ENCODE measurements around the gene LHX1. TPM values are rescaled to one million over a fixed set of nuclear protein-coding genes. Genes with fewer than 3 reads are reported as not detected.

The LHX1 gene
- total RNA-seq (not detected), polyA plus RNA-seq (not detected)
- long read RNA-seq, donor 1: 0 reads
- long read RNA-seq, donor 2: 0 reads

DNA sequence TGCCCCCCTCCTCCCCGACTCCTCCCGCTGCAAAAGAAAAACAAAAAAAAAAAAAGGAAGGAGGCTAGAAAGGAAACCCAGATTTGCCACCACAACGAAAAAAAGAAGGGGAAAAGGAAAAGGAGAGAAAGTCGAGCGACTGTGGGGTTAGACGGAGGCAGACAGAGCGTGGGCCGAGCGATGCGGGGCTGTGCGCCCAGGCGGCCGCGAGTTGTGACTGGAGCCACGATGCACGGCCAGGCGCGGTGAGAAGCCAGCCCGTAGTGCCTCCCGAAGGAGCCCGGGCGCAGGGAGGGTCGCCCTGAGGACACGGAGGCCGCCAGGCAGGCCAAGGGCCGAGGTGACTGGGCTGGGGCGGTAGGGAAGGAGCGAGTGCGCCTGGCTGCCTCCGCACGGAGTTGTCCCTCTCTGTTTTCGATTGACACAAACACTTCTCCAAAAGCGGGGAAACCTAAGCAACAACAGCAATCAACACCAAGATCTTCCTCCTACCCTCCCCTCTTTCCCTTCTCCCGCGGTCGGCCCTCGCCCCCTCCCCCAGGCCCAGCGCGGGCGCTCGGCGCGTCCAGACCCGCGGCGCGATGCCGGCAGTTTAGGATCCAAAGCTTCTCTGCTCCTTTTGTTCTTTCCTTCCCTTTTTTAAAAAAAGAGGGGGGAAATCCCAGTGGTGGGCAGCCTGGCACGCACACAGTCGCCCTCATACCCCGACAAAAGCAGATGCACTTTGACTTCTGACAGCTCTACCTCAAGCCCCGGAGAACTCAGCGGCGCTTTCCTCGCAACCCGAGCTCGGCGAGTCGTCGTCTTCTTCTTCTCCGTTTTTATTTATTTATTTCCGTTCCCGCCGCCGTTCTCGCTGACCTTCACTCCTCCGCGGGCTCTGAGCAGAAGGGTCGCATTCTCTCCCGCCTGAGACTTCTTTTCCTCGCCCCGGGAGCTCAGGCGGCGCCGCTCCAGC, at the start of gene LHX1:
Gene LHX1 (plus strand): TSS at position 475 of the 958 bp plus-strand sequence. CDS start 723 bp downstream, outside the sequence.
- H3K4me1 ChIP-seq (ENCODE audit: control insufficient read depth in 1 of 2, insufficient read depth in 2 of 2, low read length in 2 of 2): no peaks in the 10 kb centered on the region
- no peak within 1 kb of the TSS for H3K27ac ChIP-seq (ENCODE audit: low read depth in 1 of 2, low read length in 2 of 2)
- no peaks in the 10 kb centered on the region for H3K27me3 ChIP-seq (ENCODE audit: control insufficient read depth in 1 of 2, insufficient read depth in 2 of 2, low read length in 1 of 2)
- H3K36me3 ChIP-seq (ENCODE audit: control insufficient read depth in 1 of 2, insufficient read depth in 2 of 2, low read length in 1 of 2): no peaks in the 10 kb centered on the region
- DNase-seq (no peak), ATAC-seq (ENCODE audit: low FRiP score) (no peak)
- no peaks in the 10 kb centered on the region for H3K9me3 ChIP-seq (ENCODE audit: control insufficient read depth, low read length)
- intact Hi-C loops (cut with DNase I): no loop called here
- 4% methylated on average over 73 to 75 of the region's 75 CpGs for WGBS, 2 donors
- H3K4me3 ChIP-seq (ENCODE audit: low read length in 2 of 2): no peak within 1 kb of the TSS

DNA sequence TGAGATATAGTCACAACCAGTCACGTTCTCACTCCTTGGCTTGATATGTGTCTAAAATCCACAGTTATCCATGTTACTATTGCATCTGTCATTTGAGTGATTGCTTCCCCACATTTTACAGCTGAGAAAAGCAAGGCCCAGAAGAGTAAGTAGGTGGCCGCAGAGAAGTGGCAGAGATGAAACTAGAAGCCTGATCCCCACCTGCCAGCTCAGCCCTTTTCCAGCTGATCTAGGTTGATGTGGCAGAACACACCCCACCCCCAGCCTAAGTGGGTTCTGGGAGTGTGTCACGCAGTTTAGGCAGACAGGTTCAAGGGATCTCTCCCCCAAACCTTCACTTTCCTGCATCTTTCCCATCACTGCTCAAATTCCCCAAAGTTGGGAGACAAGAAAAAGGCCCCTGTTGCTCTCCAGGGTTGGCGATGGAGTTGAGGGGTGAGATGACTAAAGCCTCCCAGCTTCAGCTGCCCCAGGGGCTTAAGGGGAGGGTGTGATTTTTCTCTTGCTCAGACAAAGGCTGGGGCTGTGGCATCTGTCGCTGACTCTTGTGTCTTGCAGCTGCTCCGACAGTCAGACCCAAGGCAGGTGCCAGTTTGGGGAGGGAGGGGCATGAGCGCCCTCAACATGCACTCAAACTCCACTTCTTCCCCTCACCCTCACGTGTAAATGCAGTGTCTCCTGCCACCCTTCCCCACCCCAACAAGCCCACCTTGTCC, 48.9 kb upstream of the LHX1 start:
- WGBS, 2 donors: 54 to 59% methylated on average over 8 of the region's 8 CpGs
- Histone ChIP-seq H3K36me3 (ENCODE audit: control insufficient read depth in 1 of 2, insufficient read depth in 2 of 2, low read length in 1 of 2) (no peaks in the 10 kb centered on the region), H3K27me3 (ENCODE audit: control insufficient read depth in 1 of 2, insufficient read depth in 2 of 2, low read length in 1 of 2) (no peaks in the 10 kb centered on the region), H3K27ac (ENCODE audit: low read depth in 1 of 2, low read length in 2 of 2) (no peak overlapping the region), H3K4me3 (ENCODE audit: low read length in 2 of 2) (no peak overlapping the region), H3K4me1 (ENCODE audit: control insufficient read depth in 1 of 2, insufficient read depth in 2 of 2, low read length in 2 of 2) (no peaks in the 10 kb centered on the region), H3K9me3 (ENCODE audit: control insufficient read depth, low read length) (no peaks in the 10 kb centered on the region)
- ATAC-seq (ENCODE audit: low FRiP score) (no peak), DNase-seq (no peak)
- intact Hi-C loops (cut with DNase I): no loop called here

DNA sequence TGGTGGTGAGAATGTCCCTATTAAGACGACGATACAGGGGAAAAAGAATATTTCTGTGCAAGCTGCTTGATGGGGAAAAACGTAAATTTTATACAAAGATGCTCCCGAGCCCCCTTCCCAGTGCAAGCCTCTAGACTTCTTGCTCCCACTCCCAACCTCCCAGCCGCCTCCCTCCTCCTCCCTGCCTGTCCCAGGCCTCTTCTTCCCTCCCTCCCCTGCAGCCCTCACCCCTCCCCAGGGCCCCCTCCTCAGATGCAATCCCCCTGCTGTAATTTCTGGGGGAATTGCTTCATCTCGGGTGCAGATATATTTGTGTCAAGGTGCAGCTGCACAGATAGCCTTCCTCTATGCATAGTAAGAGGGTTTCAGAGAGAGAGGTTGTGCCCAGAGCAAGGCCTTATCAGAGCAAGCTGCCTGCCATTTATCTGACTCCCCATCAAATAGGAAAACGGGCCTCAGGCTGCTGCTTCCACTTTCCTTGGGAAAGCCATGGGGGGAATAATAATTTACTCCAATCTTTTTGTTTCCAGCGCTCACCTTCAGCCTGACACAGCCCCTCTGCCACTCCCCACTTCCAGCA, 47.4 kb upstream of the LHX1 start:
- DNase-seq: no peak
- intact Hi-C loops (cut with DNase I): no loop called here
- whole genome bisulfite sequencing, 2 donors: 49 to 54% methylated on average over 8 of the region's 8 CpGs

DNA sequence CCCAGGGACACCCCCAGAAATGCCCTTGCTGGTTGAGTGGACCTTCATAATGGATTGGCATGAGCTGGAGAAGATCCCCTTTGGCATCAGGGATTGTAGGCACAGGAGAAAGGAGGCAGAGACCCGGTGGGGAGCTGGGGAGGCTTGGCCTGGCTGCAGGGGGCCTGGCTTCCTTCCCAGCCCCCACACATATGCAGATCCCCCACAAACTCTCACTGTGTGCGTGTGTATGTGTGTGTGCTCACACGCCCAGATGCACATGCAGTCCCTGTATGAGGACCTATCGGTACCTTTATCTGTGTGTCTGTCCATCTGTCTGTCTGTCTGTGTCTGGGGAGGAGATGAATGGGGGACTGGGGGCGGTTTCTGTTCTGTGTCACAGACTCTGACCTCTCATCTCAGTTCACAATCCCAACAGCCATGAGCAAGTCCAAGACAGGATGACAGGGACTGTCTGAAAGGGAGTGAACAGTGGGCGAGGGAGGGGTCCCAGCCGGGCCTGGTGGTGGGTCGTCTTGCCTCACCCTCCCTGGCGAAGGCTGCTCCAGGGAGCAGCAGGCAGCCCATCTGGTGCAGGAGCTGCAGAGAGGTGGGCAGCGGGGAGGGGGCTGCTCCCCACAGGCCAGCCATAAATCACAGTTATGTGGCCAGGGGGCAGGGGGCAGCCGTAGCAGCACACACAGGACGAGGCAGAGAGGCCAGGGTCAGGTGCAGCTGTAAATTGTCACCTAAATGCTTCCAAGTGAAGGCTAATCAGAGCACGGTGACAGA, 46.7 kb upstream of the LHX1 start:
- ATAC-seq (ENCODE audit: low FRiP score) (no peak), DNase-seq (no peak)
- H3K36me3 ChIP-seq (ENCODE audit: control insufficient read depth in 1 of 2, insufficient read depth in 2 of 2, low read length in 1 of 2): no peaks in the 10 kb centered on the region
- H3K9me3 ChIP-seq (ENCODE audit: control insufficient read depth, low read length): no peaks in the 10 kb centered on the region
- H3K27me3 ChIP-seq (ENCODE audit: control insufficient read depth in 1 of 2, insufficient read depth in 2 of 2, low read length in 1 of 2): no peaks in the 10 kb centered on the region
- H3K4me3 ChIP-seq (ENCODE audit: low read length in 2 of 2): no peak overlapping the region
- 35 to 41% methylated on average over 13 of the region's 13 CpGs for WGBS, 2 donors
- intact Hi-C loops (cut with DNase I): no loop called here
- H3K27ac ChIP-seq (ENCODE audit: low read depth in 1 of 2, low read length in 2 of 2): no peak overlapping the region
- H3K4me1 ChIP-seq (ENCODE audit: control insufficient read depth in 1 of 2, insufficient read depth in 2 of 2, low read length in 2 of 2): no peaks in the 10 kb centered on the region

More for the DNA sequence above, 47.4 kb upstream of the LHX1 start:
- Histone ChIP-seq H3K4me3 (ENCODE audit: low read length in 2 of 2) (no peak overlapping the region), H3K4me1 (ENCODE audit: control insufficient read depth in 1 of 2, insufficient read depth in 2 of 2, low read length in 2 of 2) (no peaks in the 10 kb centered on the region), H3K36me3 (ENCODE audit: control insufficient read depth in 1 of 2, insufficient read depth in 2 of 2, low read length in 1 of 2) (no peaks in the 10 kb centered on the region), H3K9me3 (ENCODE audit: control insufficient read depth, low read length) (no peaks in the 10 kb centered on the region), H3K27me3 (ENCODE audit: control insufficient read depth in 1 of 2, insufficient read depth in 2 of 2, low read length in 1 of 2) (no peaks in the 10 kb centered on the region), H3K27ac (ENCODE audit: low read depth in 1 of 2, low read length in 2 of 2) (no peak overlapping the region)
- ATAC-seq (ENCODE audit: low FRiP score): no peak

DNA sequence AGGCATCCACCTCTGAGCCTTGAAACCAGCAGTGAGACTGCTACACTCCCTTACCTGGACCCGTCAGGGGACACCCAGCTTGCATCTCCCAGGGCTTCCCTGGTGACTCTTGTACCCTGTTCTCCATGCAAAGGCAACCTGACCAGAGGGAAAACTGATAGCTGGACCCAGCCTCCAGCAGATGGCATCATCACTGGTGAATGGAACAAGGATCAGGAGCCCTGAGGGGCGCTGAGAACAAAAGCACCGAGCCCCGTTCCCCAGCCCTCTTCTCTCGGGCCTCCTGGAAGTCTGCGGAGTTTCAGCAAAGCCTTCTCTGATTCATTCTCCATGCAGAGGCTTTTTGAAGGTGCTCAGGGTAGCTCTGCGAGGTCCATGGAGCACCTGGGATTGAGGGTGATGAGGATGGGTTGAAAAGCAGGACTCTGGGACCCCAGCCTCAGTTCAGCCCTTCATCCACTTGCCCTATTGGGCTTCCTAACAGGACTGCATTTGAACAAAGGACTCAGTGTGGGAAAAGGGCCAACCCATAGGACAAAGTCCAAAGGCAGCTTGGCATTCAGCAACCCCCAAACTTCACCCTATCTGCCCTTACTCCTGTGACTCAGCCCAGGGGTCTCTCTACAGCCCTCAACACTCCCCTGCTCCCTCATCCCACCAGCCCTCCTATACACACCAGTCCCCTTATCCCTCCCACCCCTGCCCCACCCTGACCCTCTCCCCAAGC, 45.0 kb upstream of the LHX1 start:
- no peak for DNase-seq
- Histone ChIP-seq H3K4me3 (ENCODE audit: low read length in 2 of 2) (no peak overlapping the region), H3K27ac (ENCODE audit: low read depth in 1 of 2, low read length in 2 of 2) (no peak overlapping the region), H3K27me3 (ENCODE audit: control insufficient read depth in 1 of 2, insufficient read depth in 2 of 2, low read length in 1 of 2) (no peaks in the 10 kb centered on the region), H3K36me3 (ENCODE audit: control insufficient read depth in 1 of 2, insufficient read depth in 2 of 2, low read length in 1 of 2) (no peaks in the 10 kb centered on the region), H3K9me3 (ENCODE audit: control insufficient read depth, low read length) (no peaks in the 10 kb centered on the region), H3K4me1 (ENCODE audit: control insufficient read depth in 1 of 2, insufficient read depth in 2 of 2, low read length in 2 of 2) (no peaks in the 10 kb centered on the region)
- intact Hi-C loops (cut with DNase I): no loop called here
- no peak for ATAC-seq (ENCODE audit: low FRiP score)
- WGBS, 2 donors: 86 to 87% methylated on average over 7 of the region's 7 CpGs

DNA sequence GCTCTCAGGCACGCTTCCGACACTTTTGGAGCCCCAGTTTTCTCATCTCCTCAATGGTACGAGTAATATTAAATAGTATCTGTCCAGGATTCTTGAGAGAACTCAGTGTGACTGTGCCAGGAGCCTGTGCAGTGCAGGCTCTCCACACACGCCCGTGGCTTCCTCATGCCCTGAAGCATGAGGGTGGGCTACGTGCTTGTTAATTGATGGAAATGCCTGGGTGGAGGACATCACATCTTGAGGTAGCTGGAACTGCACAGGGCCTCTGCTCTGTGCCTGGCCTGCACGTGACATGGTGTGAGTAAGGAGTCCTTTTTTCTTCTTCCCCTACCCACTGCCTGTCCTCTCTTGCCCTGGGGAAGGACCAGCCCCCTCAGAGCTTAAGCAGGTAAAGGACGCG, 43.1 kb upstream of the LHX1 start:
- H3K4me1 ChIP-seq (ENCODE audit: control insufficient read depth in 1 of 2, insufficient read depth in 2 of 2, low read length in 2 of 2): no peaks in the 10 kb centered on the region
- ATAC-seq (ENCODE audit: low FRiP score) (no peak), DNase-seq (no peak)
- WGBS, 2 donors: 81 to 83% methylated on average over 9 of the region's 9 CpGs
- no peak overlapping the region for H3K4me3 ChIP-seq (ENCODE audit: low read length in 2 of 2)
- no peak overlapping the region for H3K27ac ChIP-seq (ENCODE audit: low read depth in 1 of 2, low read length in 2 of 2)
- intact Hi-C loops (cut with DNase I): no loop called here
- no peaks in the 10 kb centered on the region for H3K36me3 ChIP-seq (ENCODE audit: control insufficient read depth in 1 of 2, insufficient read depth in 2 of 2, low read length in 1 of 2)
- no peaks in the 10 kb centered on the region for H3K9me3 ChIP-seq (ENCODE audit: control insufficient read depth, low read length)
- H3K27me3 ChIP-seq (ENCODE audit: control insufficient read depth in 1 of 2, insufficient read depth in 2 of 2, low read length in 1 of 2): no peaks in the 10 kb centered on the region

DNA sequence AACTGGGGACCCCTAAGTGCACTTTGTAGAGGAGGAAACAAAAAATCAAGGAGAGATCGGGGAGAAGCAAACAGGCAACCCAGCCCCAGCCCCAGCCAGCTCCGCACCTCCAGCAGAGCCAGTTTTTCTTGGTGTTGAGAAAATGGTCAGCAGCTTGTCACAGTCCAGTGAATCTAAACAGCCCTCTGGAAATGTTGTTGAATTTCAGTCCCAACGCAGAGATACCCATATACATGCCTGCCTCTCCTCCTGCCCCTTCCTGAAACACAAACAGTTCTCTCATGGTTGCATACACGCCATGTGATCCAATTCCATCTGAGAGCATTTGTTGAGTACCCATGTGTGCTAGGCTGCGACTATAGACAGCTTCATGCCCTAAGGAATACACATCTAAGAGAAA, 42.4 kb upstream of the LHX1 start:
- WGBS, 2 donors: 58 to 72% methylated on average over 5 of the region's 5 CpGs
- intact Hi-C loops (cut with DNase I): no loop called here
- no peak for DNase-seq
- H3K4me3 ChIP-seq (ENCODE audit: low read length in 2 of 2): no peak overlapping the region
- no peaks in the 10 kb centered on the region for H3K36me3 ChIP-seq (ENCODE audit: control insufficient read depth in 1 of 2, insufficient read depth in 2 of 2, low read length in 1 of 2)
- no peaks in the 10 kb centered on the region for H3K27me3 ChIP-seq (ENCODE audit: control insufficient read depth in 1 of 2, insufficient read depth in 2 of 2, low read length in 1 of 2)
- no peak for ATAC-seq (ENCODE audit: low FRiP score)
- no peaks in the 10 kb centered on the region for H3K9me3 ChIP-seq (ENCODE audit: control insufficient read depth, low read length)
- H3K4me1 ChIP-seq (ENCODE audit: control insufficient read depth in 1 of 2, insufficient read depth in 2 of 2, low read length in 2 of 2): no peaks in the 10 kb centered on the region
- H3K27ac ChIP-seq (ENCODE audit: low read depth in 1 of 2, low read length in 2 of 2): no peak overlapping the region
